Activated CD4-positive, alpha-beta T cell treated with anti-CD3 and anti-CD28 coated beads for 24 hours (primary cell): ENCODE results near the gene GABARAPL2.
"Not testable (repeated sequence)": the region's sequence is repeated elsewhere in the genome, so short reads cannot be mapped to it uniquely, and the experiment has no call there.

ENCODE experiments used
- DNase-seq, 2 donors: peaks; one replicate each; pipeline ENCODE4 v3.0.0-alpha.2; 2020; ENCODE audit warnings: low read depth in 2 of 2

The GABARAPL2 gene

DNA sequence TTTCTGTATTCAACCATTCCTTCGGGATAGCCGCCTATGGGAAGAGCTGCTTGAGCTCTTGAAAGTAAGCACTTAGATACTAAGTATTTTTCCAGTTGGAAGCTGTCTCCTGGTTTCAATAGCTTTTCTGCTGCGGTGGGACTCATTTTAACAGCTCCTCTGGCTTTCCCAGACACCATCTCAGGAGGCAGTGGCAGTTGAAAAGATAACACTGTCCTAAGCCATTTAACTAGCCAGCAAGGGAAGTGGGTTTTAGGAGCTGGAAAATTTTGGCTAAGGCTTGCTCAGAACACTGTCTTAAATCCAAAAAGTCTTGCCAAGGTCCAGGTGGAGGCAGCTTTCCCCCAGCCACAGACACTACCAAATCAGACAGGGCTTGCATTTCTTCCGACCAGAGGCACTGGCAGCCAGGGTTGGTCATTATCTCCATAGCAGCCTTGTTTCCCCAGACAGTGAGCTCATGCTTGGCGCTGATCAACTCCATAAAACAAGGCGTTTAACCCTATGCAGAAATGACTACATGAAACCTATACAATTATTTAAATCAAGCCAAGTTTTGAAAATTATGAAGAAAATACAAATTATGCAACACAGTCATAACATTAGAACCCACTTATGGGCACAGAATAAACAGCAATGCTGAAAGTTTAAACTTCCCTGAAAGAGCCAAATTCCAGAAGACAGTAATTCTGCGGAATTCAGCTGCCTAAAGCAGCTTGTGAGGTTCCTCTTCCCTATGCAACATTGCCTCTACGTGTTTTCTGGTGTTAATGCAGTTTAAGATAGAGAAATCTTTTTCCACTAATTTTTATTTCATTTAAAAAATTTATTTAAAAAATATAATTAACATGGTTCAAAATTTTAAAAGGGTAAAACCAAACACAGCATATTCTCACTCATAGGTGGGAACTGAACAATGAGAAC is 25.0 kb downstream of the GABARAPL2 start:
- DNase-seq = no peak

GRCh38 chr16:75591927-75592326 is 25.7 kb downstream of the GABARAPL2 start:
- DNase-seq = not testable (repeated sequence)

- no peak for DNase-seq
Observed at GRCh38 chr16:75593308-75593707, 27.1 kb downstream of the GABARAPL2 start.

- DNase-seq = no peak
Observed at GRCh38 chr16:75593825-75594820, 27.9 kb downstream of the GABARAPL2 start.

GRCh38 chr16:75599452-75600277 is 33.5 kb downstream of the GABARAPL2 start:
- DNase-seq = no peak

GRCh38 chr16:75603241-75603640 is 37.1 kb downstream of the GABARAPL2 start:
- no peak for DNase-seq

- no peak for DNase-seq
Observed at GRCh38 chr16:75606507-75606906, 40.3 kb downstream of the GABARAPL2 start.

GRCh38 chr16:75614066-75614897 is 48.1 kb downstream of the GABARAPL2 start:
- no peak for DNase-seq

- DNase-seq = no peak
Observed at GRCh38 chr16:75615619-75616018, 49.4 kb downstream of the GABARAPL2 start.

DNA sequence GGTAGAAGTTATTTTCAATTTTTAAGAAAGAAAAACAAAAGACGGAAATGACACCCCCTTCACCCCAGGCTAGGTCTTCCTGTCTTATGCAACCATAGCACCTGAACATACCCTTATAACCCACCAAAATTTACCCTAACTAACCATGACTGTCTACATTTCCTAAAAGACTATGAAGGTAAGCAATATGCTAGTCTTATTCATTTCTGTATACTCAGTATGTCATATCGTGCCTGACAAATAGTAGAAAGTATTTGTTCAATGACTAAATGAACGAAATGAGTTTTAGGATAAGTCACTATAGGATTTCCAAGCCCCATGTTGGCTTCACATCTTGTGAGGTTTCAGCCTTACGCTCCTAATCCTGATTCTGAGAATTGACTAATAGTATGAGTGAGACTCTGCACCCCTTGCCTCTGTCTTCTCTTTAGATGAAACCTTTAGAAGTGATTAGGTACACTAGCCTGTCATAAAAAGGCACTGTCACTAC is 50.4 kb downstream of the GABARAPL2 start:
- no peak for DNase-seq

GRCh38 chr16:75617121-75617520 is 50.9 kb downstream of the GABARAPL2 start:
- no peak for DNase-seq

DNA sequence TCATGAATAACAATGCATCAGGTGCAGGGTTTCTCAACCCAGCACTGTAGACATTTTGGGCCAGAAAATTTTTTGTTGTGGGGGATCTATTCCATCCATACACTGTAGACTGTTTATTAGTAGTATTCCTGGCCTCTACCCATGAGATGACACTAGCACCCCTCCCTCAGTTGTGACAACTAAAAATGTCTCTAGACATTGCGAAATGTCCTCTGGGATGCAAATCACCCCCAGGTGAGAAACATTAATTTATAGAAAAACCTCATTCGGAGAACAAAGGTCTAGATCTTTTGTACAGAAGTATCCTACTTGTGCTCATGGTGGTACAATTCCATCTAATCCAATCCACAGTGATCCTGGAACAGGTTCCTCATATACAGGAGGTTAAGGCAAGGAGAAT is 52.6 kb downstream of the GABARAPL2 start:
- no peak for DNase-seq

DNA sequence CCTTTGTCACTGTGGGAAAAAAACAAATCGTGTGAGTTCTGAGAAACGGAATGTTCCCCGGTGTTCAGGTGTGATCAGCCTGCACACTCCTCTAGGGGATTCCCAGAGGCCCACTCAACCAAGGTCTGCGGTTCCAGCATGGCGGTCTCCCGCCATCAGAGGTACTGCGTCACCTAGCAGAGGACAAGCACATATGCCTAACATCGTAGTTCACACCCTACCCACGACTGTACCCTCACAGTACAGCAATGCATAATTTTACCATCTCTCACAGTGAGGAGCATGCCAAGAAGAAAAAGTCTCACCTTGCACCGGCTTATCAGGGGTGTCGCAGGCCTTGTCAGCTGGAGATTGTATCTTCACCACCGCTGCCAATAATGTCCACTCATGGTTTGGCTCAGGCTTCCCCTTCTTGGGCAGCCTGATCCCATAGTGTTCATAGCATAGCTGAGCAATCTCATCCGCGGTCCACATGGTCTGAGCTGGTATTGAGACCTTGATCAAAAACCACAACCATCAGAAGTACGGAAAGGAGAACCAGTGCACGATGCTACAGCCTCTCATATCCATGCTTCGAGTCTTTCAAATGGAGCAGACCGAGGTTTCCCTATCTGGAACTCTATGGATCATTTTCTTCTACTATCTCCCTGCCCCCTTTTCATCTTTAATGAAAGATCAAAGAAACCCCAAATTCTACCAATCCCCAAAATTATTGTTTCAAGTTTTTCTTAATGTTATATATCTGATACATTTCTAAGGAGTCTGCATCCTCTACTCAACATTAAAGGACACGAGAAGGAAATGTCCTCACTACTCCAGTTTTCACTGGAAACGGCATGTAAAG is 54.4 kb downstream of the GABARAPL2 start:
- DNase-seq = no peak

GRCh38 chr16:75621170-75621477 is 54.9 kb downstream of the GABARAPL2 start:
- DNase-seq = no peak

GRCh38 chr16:75622761-75623605 is 56.8 kb downstream of the GABARAPL2 start, which contains the start of gene ADAT1:
TSS of gene ADAT1 (minus strand) at chr16:75623281. CDS start at chr16:75620799, 2,482 bp downstream.
- DNase-seq = peak; percentile 91 to 95

- DNase-seq = no peak
Observed at GRCh38 chr16:75624921-75625334, 58.7 kb downstream of the GABARAPL2 start.

DNA sequence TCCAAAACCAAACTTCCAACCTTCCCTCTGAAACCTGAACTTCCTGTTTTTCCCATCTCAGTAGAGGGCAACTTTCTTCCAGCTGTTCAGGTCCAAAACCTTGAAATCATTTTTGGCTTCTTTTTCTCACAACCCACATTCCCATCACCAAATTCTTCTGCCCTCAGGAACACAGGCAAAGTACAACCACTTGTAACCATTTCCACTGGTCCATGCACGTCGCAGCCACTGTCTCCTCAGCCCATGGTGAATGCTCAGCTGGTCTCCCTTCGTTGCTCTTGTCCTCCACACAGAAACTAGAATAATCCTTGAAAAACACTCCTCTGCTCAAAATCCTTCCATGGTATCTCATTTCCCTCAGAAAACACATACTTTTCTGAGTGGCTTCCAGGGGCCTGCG is 60.6 kb downstream of the GABARAPL2 start:
- DNase-seq = no peak
